ENCODE measurements around the gene MPC1.

GRCh38 chr6:166387642-166388289 lies 5.0 kb upstream of the MPC1 start:
- TF ChIP-seq NFIC (IDR thresholded peaks at IDR 0.05) (no peak), EP300 (IDR thresholded peaks at IDR 0.05; ENCODE audit: borderline replicate concordance) (no peak), ZBTB7A (IDR thresholded peaks at IDR 0.05; ENCODE audit: low read depth) (no peak), TAF1 (IDR thresholded peaks at IDR 0.05; ENCODE audit: low read depth) (no peak), EGR1 (IDR thresholded peaks at IDR 0.05) (no peak), RAD21 (IDR thresholded peaks at IDR 0.05; ENCODE audit: low read depth) (no peak), MAX (IDR thresholded peaks at IDR 0.05) (no peak), TEAD4 (IDR thresholded peaks at IDR 0.05) (no peak), TCF12 (IDR thresholded peaks at IDR 0.05; ENCODE audit: low read depth) (no peak), REST (IDR thresholded peaks at IDR 0.05; ENCODE audit: low read depth) (no peak), CREB1 (IDR thresholded peaks at IDR 0.05; ENCODE audit: low read depth) (no peak), CEBPB (IDR thresholded peaks at IDR 0.05) (no peak), FOXM1 (IDR thresholded peaks at IDR 0.05; ENCODE audit: borderline replicate concordance, low read depth) (no peak)
- TF ChIP-seq, protein P1, sequence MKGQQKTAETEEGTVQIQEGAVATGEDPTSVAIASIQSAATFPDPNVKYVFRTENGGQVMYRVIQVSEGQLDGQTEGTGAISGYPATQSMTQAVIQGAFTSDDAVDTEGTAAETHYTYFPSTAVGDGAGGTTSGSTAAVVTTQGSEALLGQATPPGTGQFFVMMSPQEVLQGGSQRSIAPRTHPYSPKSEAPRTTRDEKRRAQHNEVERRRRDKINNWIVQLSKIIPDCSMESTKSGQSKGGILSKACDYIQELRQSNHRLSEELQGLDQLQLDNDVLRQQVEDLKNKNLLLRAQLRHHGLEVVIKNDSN (IDR thresholded peaks at IDR 0.05): no peak
